HepG2 (cell line): ENCODE results near the gene SARS2. TPM values are rescaled to one million over a fixed set of nuclear protein-coding genes. Genes with fewer than 3 reads are reported as not detected.
A peak's percentile ranks its signal among the peaks of the same experiment; 100 is the strongest.

Source experiments
- AKAP8 ChIP-seq: sonication (generic); formaldehyde crosslinking; IDR thresholded peaks from 2 replicates; pipeline ENCODE4 v1.5.1; 2020; ENCODE audit warnings: mild to moderate bottlenecking, missing genetic modification reagents
- ATF7 ChIP-seq, 2 experiments: fragments of 450-650 bp in 1 of 2; sonication (generic) in 1 of 2; formaldehyde crosslinking in 1 of 2; IDR thresholded peaks; 2 replicates each; pipeline versions ENCODE4 v1.4.0 to v1.6.1; 2016 to 2020; ENCODE audit warnings: antibody characterized with exemption in 1 of 2, mild to moderate bottlenecking in 1 of 2, missing genetic modification reagents in 1 of 2
- FOXO1 ChIP-seq: sonication (generic); formaldehyde crosslinking; IDR thresholded peaks from 2 replicates; pipeline ENCODE4 v1.4.0; 2020; ENCODE audit warnings: missing genetic modification reagents
- HOXA7 ChIP-seq: sonication (generic); formaldehyde crosslinking; IDR thresholded peaks from 2 replicates; pipeline ENCODE4 v1.8.1; 2022; ENCODE audit warnings: mild to moderate bottlenecking, missing genetic modification reagents, moderate library complexity
- KMT2B ChIP-seq: IDR thresholded peaks from 2 replicates; pipeline ENCODE4 v1.6.1; 2016; ENCODE audit warnings: missing genetic modification reagents, missing compliant biosample characterization
- MXI1 ChIP-seq: IDR thresholded peaks from 3 replicates; pipeline ENCODE4 v1.6.1; 2012; ENCODE audit warnings: low read depth, low read length, inconsistent platforms, borderline replicate concordance
- NCOA1 ChIP-seq: sonication (generic); formaldehyde crosslinking; IDR thresholded peaks from 2 replicates; pipeline ENCODE4 v1.9.0; 2021; ENCODE audit warnings: missing genetic modification reagents
- PPARG ChIP-seq: conservative IDR thresholded peaks from 2 replicates; pipeline ENCODE4 v1.6.1; 2016; ENCODE audit warnings: missing biosample characterization, missing genetic modification reagents
- RARA ChIP-seq: IDR thresholded peaks from 2 replicates; pipeline ENCODE4 v1.6.1; 2016; ENCODE audit warnings: missing genetic modification reagents, missing compliant biosample characterization
- SAP130 ChIP-seq: IDR thresholded peaks from 2 replicates; pipeline ENCODE4 v1.6.1; 2016; ENCODE audit warnings: low read depth
- SMAD1 ChIP-seq: sonication (generic); formaldehyde crosslinking; IDR thresholded peaks from 2 replicates; pipeline ENCODE4 v1.4.0; 2020; ENCODE audit warnings: missing genetic modification reagents, low read depth, mild to moderate bottlenecking, borderline replicate concordance
- SMYD3 ChIP-seq: sonication (generic); formaldehyde crosslinking; IDR thresholded peaks from 2 replicates; pipeline ENCODE4 v1.8.1; 2023; ENCODE audit warnings: mild to moderate bottlenecking, missing genetic modification reagents
- SNRNP70 ChIP-seq: fragments of 200-400 bp; formaldehyde crosslinking; IDR thresholded peaks from 2 replicates; pipeline ENCODE4 v1.6.1; 2017; ENCODE audit warnings: mild to moderate bottlenecking, low read depth, low read length, moderate library complexity
- ZNF101 ChIP-seq: sonication (generic); formaldehyde crosslinking; IDR thresholded peaks from 2 replicates; pipeline ENCODE4 v1.4.0; 2020; ENCODE audit warnings: mild to moderate bottlenecking, low read depth, missing genetic modification reagents, borderline replicate concordance
- ZNF256 ChIP-seq: sonication (generic); formaldehyde crosslinking; conservative IDR thresholded peaks from 2 replicates; pipeline ENCODE4 v1.4.0; 2020; ENCODE audit warnings: missing genetic modification reagents
- ZNF501 ChIP-seq: sonication (generic); formaldehyde crosslinking; IDR thresholded peaks from 2 replicates; pipeline ENCODE4 v1.5.1; 2020; ENCODE audit warnings: mild to moderate bottlenecking, moderate library complexity, missing genetic modification reagents
- ZNF790 ChIP-seq: sonication (generic); formaldehyde crosslinking; IDR thresholded peaks from 2 replicates; pipeline ENCODE4 v1.8.0; 2022; ENCODE audit warnings: missing genetic modification reagents, mild to moderate bottlenecking, borderline replicate concordance
- ZNF878 ChIP-seq: sonication (generic); formaldehyde crosslinking; IDR thresholded peaks from 2 replicates; pipeline ENCODE4 v1.8.1; 2023; ENCODE audit warnings: mild to moderate bottlenecking, missing genetic modification reagents, moderate library complexity
- ZSCAN25 ChIP-seq: sonication (generic); formaldehyde crosslinking; IDR thresholded peaks from 2 replicates; pipeline ENCODE4 v1.8.0; 2022; ENCODE audit warnings: mild to moderate bottlenecking, missing genetic modification reagents
- polyA plus RNA-seq, 8 experiments: library from polyadenylated mRNA; depleted of rRNA in 3 of 8; stranded (reverse) in 7 of 8; unstranded in 1 of 8; fragments of >200 nt; fragmentation: Illumina TruSeq in 4 of 8; extraction: Trizol in 4 of 8; gene quantifications; 2 replicates each; pipeline versions ENCODE4 v1.2.1 to v1.2.3, GENCODE V29; 2011 to 2016; ENCODE audit warnings: low read depth in 4 of 8, missing spikeins in 1 of 8, mixed read lengths in 1 of 8; ENCODE audit not compliant: insufficient read depth in 1 of 8
- total RNA-seq, 5 experiments: library from RNA; depleted of rRNA; stranded (reverse); fragments of >200 nt; fragmentation: Illumina TruSeq; extraction: Trizol; gene quantifications; 2 replicates each; pipeline ENCODE4 v1.2.3, GENCODE V29; 2016; ENCODE audit warnings: low read depth in 1 of 5
- TF ChIP-seq, protein P1 (sequence below): sonication (generic); formaldehyde crosslinking; IDR thresholded peaks from 2 replicates; pipeline ENCODE4 v1.5.1; 2020; ENCODE audit warnings: mild to moderate bottlenecking, moderate library complexity, missing genetic modification reagents
- TF ChIP-seq, protein P2 (sequence below): fragments of 450-650 bp; IDR thresholded peaks from 2 replicates; pipeline ENCODE4 v1.6.1; 2016
- TF ChIP-seq, protein P3 (sequence below): sonication (generic); formaldehyde crosslinking; conservative IDR thresholded peaks from 2 replicates; pipeline ENCODE4 v1.4.0; 2020; ENCODE audit warnings: missing genetic modification reagents
- TF ChIP-seq, protein P4 (sequence below): sonication (generic); formaldehyde crosslinking; IDR thresholded peaks from 2 replicates; pipeline ENCODE4 v1.4.0; 2020; ENCODE audit warnings: mild to moderate bottlenecking, missing genetic modification reagents
- TF ChIP-seq, protein P5 (sequence below): sonication (generic); formaldehyde crosslinking; IDR thresholded peaks from 2 replicates; pipeline ENCODE4 v1.4.0; 2020; ENCODE audit warnings: missing genetic modification reagents

Gene SARS2
- total and polyA plus RNA-seq, 2 of the 13 experiments (the other 11 are each of a cell fraction or from before 2014, with no cell fraction given), result 40.0 to 48.6 TPM

DNA sequence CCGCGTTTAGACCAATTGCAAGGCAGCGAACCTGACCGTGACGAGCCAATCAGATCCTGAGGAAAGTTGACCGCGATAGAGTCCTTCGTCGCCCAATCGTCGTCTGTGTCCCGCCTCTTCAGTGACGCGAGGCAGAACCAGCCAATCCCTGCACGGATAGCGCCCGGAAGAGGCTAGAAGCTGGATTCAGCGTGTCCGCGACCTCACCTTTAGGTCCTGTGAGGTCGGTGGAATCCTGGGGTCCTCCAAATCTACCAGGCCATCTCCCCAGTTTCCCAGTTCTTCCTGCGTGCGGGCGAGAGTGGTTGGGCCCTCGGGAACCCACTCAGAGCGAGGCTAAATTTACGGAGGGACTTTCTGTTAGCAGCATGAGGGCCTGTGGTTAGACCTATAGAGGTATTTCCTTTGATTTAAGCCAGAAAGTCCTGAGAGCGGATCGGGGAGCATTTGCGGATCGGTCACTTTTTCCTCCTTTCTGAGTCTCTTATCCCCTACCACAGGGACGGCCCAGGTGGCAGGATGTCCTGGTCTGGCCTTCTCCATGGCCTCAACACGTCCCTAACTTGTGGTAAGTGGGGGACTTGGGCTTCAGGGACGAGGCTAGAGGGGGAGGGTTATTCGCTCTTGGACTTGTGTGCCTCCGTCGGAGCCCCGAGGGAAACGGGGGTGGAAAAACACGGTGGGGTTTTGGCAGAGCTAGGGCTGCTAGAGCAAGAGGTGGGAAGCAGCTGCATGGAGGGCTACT, 385 bp upstream of the SARS2 start, which contains the start of gene MRPS12 (continued):
- TF ChIP-seq RARA (CRISPR knock-in tag), result peak; percentile 36; the same call in 1 of the 2 replicates
- TF ChIP-seq KMT2B, result peak; percentile 41; the same call in 1 of the 2 replicates
- no peak for TF ChIP-seq ZNF878 (CRISPR knock-in tag)
- no peak for TF ChIP-seq ZSCAN25 (CRISPR knock-in tag)
- TF ChIP-seq, protein P1, sequence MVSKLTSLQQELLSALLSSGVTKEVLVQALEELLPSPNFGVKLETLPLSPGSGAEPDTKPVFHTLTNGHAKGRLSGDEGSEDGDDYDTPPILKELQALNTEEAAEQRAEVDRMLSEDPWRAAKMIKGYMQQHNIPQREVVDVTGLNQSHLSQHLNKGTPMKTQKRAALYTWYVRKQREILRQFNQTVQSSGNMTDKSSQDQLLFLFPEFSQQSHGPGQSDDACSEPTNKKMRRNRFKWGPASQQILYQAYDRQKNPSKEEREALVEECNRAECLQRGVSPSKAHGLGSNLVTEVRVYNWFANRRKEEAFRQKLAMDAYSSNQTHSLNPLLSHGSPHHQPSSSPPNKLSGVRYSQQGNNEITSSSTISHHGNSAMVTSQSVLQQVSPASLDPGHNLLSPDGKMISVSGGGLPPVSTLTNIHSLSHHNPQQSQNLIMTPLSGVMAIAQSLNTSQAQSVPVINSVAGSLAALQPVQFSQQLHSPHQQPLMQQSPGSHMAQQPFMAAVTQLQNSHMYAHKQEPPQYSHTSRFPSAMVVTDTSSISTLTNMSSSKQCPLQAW (CRISPR knock-in tag), result no peak
- no peak for TF ChIP-seq NCOA1 (CRISPR knock-in tag)
- TF ChIP-seq HOXA7 (CRISPR knock-in tag), result no peak
- TF ChIP-seq SAP130 (CRISPR knock-in tag), result peak; percentile 88
- TF ChIP-seq ZNF790 (CRISPR knock-in tag), result no peak
- TF ChIP-seq, protein P2, sequence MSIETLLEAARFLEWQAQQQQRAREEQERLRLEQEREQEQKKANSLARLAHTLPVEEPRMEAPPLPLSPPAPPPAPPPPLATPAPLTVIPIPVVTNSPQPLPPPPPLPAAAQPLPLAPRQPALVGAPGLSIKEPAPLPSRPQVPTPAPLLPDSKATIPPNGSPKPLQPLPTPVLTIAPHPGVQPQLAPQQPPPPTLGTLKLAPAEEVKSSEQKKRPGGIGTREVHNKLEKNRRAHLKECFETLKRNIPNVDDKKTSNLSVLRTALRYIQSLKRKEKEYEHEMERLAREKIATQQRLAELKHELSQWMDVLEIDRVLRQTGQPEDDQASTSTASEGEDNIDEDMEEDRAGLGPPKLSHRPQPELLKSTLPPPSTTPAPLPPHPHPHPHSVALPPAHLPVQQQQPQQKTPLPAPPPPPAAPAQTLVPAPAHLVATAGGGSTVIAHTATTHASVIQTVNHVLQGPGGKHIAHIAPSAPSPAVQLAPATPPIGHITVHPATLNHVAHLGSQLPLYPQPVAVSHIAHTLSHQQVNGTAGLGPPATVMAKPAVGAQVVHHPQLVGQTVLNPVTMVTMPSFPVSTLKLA, result no peak
- no peak for TF ChIP-seq SNRNP70
- TF ChIP-seq AKAP8 (CRISPR knock-in tag), result no peak
- no peak; the same call in 1 of the 2 replicates for TF ChIP-seq FOXO1 (CRISPR knock-in tag)
- TF ChIP-seq SMAD1, result no peak
- TF ChIP-seq PPARG (CRISPR knock-in tag), result 0 out of 2 replicates have a peak, but pooled peaks have one; percentile 2
- TF ChIP-seq, protein P3, sequence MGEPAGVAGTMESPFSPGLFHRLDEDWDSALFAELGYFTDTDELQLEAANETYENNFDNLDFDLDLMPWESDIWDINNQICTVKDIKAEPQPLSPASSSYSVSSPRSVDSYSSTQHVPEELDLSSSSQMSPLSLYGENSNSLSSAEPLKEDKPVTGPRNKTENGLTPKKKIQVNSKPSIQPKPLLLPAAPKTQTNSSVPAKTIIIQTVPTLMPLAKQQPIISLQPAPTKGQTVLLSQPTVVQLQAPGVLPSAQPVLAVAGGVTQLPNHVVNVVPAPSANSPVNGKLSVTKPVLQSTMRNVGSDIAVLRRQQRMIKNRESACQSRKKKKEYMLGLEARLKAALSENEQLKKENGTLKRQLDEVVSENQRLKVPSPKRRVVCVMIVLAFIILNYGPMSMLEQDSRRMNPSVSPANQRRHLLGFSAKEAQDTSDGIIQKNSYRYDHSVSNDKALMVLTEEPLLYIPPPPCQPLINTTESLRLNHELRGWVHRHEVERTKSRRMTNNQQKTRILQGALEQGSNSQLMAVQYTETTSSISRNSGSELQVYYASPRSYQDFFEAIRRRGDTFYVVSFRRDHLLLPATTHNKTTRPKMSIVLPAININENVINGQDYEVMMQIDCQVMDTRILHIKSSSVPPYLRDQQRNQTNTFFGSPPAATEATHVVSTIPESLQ, result no peak
- TF ChIP-seq MXI1, result peak; percentile 84; the same call in 1 of the 3 replicates
- TF ChIP-seq, protein P4, sequence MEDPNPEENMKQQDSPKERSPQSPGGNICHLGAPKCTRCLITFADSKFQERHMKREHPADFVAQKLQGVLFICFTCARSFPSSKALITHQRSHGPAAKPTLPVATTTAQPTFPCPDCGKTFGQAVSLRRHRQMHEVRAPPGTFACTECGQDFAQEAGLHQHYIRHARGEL (CRISPR knock-in tag), result no peak
- peak; percentile 20; the same call in 1 of the 2 replicates for TF ChIP-seq ZNF501 (CRISPR knock-in tag)
- TF ChIP-seq SMYD3 (CRISPR knock-in tag), result no peak
- TF ChIP-seq ATF7 (IDR thresholded peaks at IDR 0.05), result no peak
- no peak for TF ChIP-seq ATF7 (CRISPR knock-in tag; IDR thresholded peaks at IDR 0.05)
- TF ChIP-seq ZNF256, result no peak
- TF ChIP-seq, protein P5, sequence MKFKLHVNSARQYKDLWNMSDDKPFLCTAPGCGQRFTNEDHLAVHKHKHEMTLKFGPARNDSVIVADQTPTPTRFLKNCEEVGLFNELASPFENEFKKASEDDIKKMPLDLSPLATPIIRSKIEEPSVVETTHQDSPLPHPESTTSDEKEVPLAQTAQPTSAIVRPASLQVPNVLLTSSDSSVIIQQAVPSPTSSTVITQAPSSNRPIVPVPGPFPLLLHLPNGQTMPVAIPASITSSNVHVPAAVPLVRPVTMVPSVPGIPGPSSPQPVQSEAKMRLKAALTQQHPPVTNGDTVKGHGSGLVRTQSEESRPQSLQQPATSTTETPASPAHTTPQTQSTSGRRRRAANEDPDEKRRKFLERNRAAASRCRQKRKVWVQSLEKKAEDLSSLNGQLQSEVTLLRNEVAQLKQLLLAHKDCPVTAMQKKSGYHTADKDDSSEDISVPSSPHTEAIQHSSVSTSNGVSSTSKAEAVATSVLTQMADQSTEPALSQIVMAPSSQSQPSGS (CRISPR knock-in tag), result 0 out of 2 replicates have a peak, but pooled peaks have one; percentile 29
- no peak for TF ChIP-seq ZNF101 (CRISPR knock-in tag)
